Stimulated activated CD4-positive, alpha-beta T cell treated with anti-CD3 and anti-CD28 coated beads, Interleukin-1b, Interleukin-23, amount 100 ng/mL, for 4 hours (primary cell): ENCODE results near the gene PCDHGB1.
"Not testable (repeated sequence)": the region's sequence is repeated elsewhere in the genome, so short reads cannot be mapped to it uniquely, and the experiment has no call there.

Experiments
- DNase-seq, 2 donors: peaks; one replicate each; pipeline ENCODE4 v3.0.0-alpha.2; 2020; ENCODE audit warnings: low read depth in 2 of 2

PCDHGB1 gene

GRCh38 chr5:141346017-141346416 lies 3.9 kb upstream of the PCDHGB1 start:
- not testable (repeated sequence) for DNase-seq

GRCh38 chr5:141351591-141351990 lies 1.7 kb downstream of the PCDHGB1 start:
- no peak for DNase-seq

GRCh38 chr5:141354900-141355469 lies 5.1 kb downstream of the PCDHGB1 start, which contains the start of gene PCDHGA4:
TSS of gene PCDHGA4 (plus strand) at chr5:141355021. CDS start at chr5:141355108, 87 bp downstream.
- DNase-seq: no peak

GRCh38 chr5:141355641-141356040 lies 5.7 kb downstream of the PCDHGB1 start:
- DNase-seq: no peak

GRCh38 chr5:141356133-141356532 lies 6.2 kb downstream of the PCDHGB1 start:
- no peak for DNase-seq

GRCh38 chr5:141356950-141357349 lies 7.1 kb downstream of the PCDHGB1 start:
- no peak for DNase-seq

- no peak for DNase-seq
These were observed 10.0 kb downstream of the PCDHGB1 start, which contains the start of gene PCDHGB2 for GRCh38 chr5:141359790-141360426. TSS of gene PCDHGB2 (plus strand) at chr5:141359994. CDS start at chr5:141360136, 142 bp downstream.

- DNase-seq: no peak
These were observed 10.8 kb downstream of the PCDHGB1 start for GRCh38 chr5:141360685-141361084.

GRCh38 chr5:141362719-141363118 lies 12.8 kb downstream of the PCDHGB1 start:
- no peak for DNase-seq

GRCh38 chr5:141363952-141364660 lies 14.2 kb downstream of the PCDHGB1 start, which contains the start of gene PCDHGA5:
TSS of gene PCDHGA5 (plus strand) at chr5:141364162. CDS start at chr5:141364331, 169 bp downstream.
- no peak for DNase-seq

GRCh38 chr5:141366016-141366896 lies 16.4 kb downstream of the PCDHGB1 start:
- no peak for DNase-seq

- no peak for DNase-seq
These were observed 20.3 kb downstream of the PCDHGB1 start, which contains the start of gene PCDHGB3 for GRCh38 chr5:141369994-141370848. TSS of gene PCDHGB3 (plus strand) at chr5:141370242. CDS start at chr5:141370395, 153 bp downstream.

GRCh38 chr5:141371572-141372475 lies 21.9 kb downstream of the PCDHGB1 start:
- no peak for DNase-seq

- DNase-seq: no peak
These were observed 23.9 kb downstream of the PCDHGB1 start, which contains the start of gene PCDHGA6 for GRCh38 chr5:141373673-141374317. TSS of gene PCDHGA6 (plus strand) at chr5:141373891. CDS start at chr5:141374084, 193 bp downstream.

GRCh38 chr5:141374627-141375026 lies 24.7 kb downstream of the PCDHGB1 start:
- no peak for DNase-seq

GRCh38 chr5:141375444-141376155 lies 25.7 kb downstream of the PCDHGB1 start:
- DNase-seq: not testable (repeated sequence)

GRCh38 chr5:141382469-141383294 lies 32.8 kb downstream of the PCDHGB1 start, which contains the start of gene PCDHGA7:
TSS of gene PCDHGA7 (plus strand) at chr5:141382742. CDS start at chr5:141382900, 158 bp downstream.
- DNase-seq: no peak
